Astrocyte (in vitro differentiated cells and primary cell): ENCODE results near the gene CIB2. TPM values are rescaled to one million over a fixed set of nuclear protein-coding genes. Genes with fewer than 3 reads are reported as not detected.

Source experiments
- DNase-seq: peaks from one replicate; pipeline ENCODE4 v3.0.0-alpha.2; 2010; ENCODE audit warnings: low read depth
- FAIRE-seq: peaks from 2 replicates; lab custom pipeline; 2011; peaks lifted over from hg19 to GRCh38; lab: Jason Lieb, UNC
- H2AFZ ChIP-seq: 2 replicates; pipeline ENCODE4 v1.6.0; 2012; ENCODE audit warnings: low read depth, low read length, inconsistent platforms
- H3K27ac ChIP-seq: 2 replicates; pipeline ENCODE4 v1.5.1; 2011; ENCODE audit warnings: low read depth, low read length, inconsistent platforms
- H3K27me3 ChIP-seq: 2 replicates; pipeline ENCODE4 v1.6.0; 2011; ENCODE audit warnings: low read length, inconsistent platforms; ENCODE audit not compliant: insufficient read depth
- H3K36me3 ChIP-seq: 2 replicates; pipeline ENCODE4 v1.5.1; 2011; ENCODE audit warnings: low read length, inconsistent platforms; ENCODE audit not compliant: insufficient read depth
- H3K4me1 ChIP-seq: 2 replicates; pipeline ENCODE4 v1.5.1; 2011; ENCODE audit warnings: low read length, inconsistent platforms; ENCODE audit not compliant: insufficient read depth
- H3K4me2 ChIP-seq: 2 replicates; pipeline ENCODE4 v1.6.0; 2012; ENCODE audit warnings: low read length, inconsistent platforms
- H3K4me3 ChIP-seq: 2 replicates; pipeline ENCODE4 v1.5.1; 2011; ENCODE audit warnings: low read depth, mild to moderate bottlenecking, low read length, inconsistent platforms; ENCODE audit not compliant: insufficient read depth
- H3K79me2 ChIP-seq: 2 replicates; pipeline ENCODE4 v1.6.0; 2012; ENCODE audit warnings: mild to moderate bottlenecking, low read length, inconsistent platforms; ENCODE audit not compliant: insufficient read depth
- H3K9ac ChIP-seq: 2 replicates; pipeline ENCODE4 v1.6.0; 2012; ENCODE audit warnings: mild to moderate bottlenecking, low read length, inconsistent platforms
- H3K9me3 ChIP-seq: 2 replicates; pipeline ENCODE4 v1.5.1; 2012; ENCODE audit warnings: low read depth, mild to moderate bottlenecking, low read length, inconsistent platforms; ENCODE audit not compliant: insufficient read depth
- H4K20me1 ChIP-seq: 2 replicates; pipeline ENCODE4 v1.6.0; 2012; ENCODE audit warnings: low read length, inconsistent platforms; ENCODE audit not compliant: insufficient read depth
- H3K27ac Mint-ChIP-seq: one replicate; pipeline ENCODE4 v1.8.0; 2021; ENCODE audit warnings: mild to moderate bottlenecking, mixed read lengths; ENCODE audit not compliant: unreplicated experiment
- H3K27me3 Mint-ChIP-seq: one replicate; pipeline ENCODE4 v1.8.0; 2021; ENCODE audit warnings: low read depth, mixed read lengths; ENCODE audit not compliant: unreplicated experiment
- H3K36me3 Mint-ChIP-seq: one replicate; pipeline ENCODE4 v1.8.0; 2021; ENCODE audit warnings: low read depth, mixed read lengths; ENCODE audit not compliant: unreplicated experiment
- H3K4me1 Mint-ChIP-seq: one replicate; pipeline ENCODE4 v1.8.0; 2021; ENCODE audit warnings: low read depth, mixed read lengths; ENCODE audit not compliant: unreplicated experiment
- H3K4me3 Mint-ChIP-seq: one replicate; pipeline ENCODE4 v1.8.0; 2021; ENCODE audit warnings: mild to moderate bottlenecking, moderate library complexity, mixed read lengths; ENCODE audit not compliant: unreplicated experiment
- H3K9me3 Mint-ChIP-seq: one replicate; pipeline ENCODE4 v1.8.0; 2021; ENCODE audit warnings: mild to moderate bottlenecking, mixed read lengths; ENCODE audit not compliant: unreplicated experiment
- CTCF ChIP-seq: IDR thresholded peaks from 2 replicates; pipeline ENCODE4 v1.5.1; 2011; ENCODE audit warnings: low read depth, mild to moderate bottlenecking, inconsistent platforms, low read length, moderate library complexity; ENCODE audit not compliant: insufficient read depth
- EZH2 ChIP-seq: IDR thresholded peaks from 2 replicates; pipeline ENCODE4 v1.6.1; 2012; ENCODE audit warnings: mild to moderate bottlenecking, low read length, inconsistent platforms; ENCODE audit not compliant: insufficient read depth
- total RNA-seq: library from RNA; stranded (reverse); gene quantifications from 2 replicates; pipeline ENCODE4 v1.2.1, GENCODE V29; 2021

CIB2 gene
- total RNA-seq, 1 donor from 2014 or later, result 7.4 TPM

- Histone ChIP-seq H2AFZ (no peak overlapping the region), H3K79me2 (peaks cover 94% of the 10 kb centered on the region), H3K4me3 (no peak overlapping the region), H4K20me1 (peaks cover 73% of the 10 kb centered on the region), H3K27ac (no peak overlapping the region), H3K9ac (no peak overlapping the region), H3K27me3 (no peaks in the 10 kb centered on the region), H3K9me3 (no peaks in the 10 kb centered on the region), H3K4me1 (peaks cover 65% of the 10 kb centered on the region), H3K4me2 (peak overlapping the region; percentile 32), H3K36me3 (no peaks in the 10 kb centered on the region)
- H3K4me3 Mint-ChIP-seq, result no peak overlapping the region
- no peak for DNase-seq
- no peak for FAIRE-seq
- TF ChIP-seq CTCF (no peak), EZH2 (no peak)
- H3K36me3 Mint-ChIP-seq, result peaks cover 2% of the 10 kb centered on the region
- peaks cover 69% of the 10 kb centered on the region for H3K4me1 Mint-ChIP-seq
- no peaks in the 10 kb centered on the region for H3K9me3 Mint-ChIP-seq
- peak overlapping the region; percentile 9 for H3K27ac Mint-ChIP-seq
- H3K27me3 Mint-ChIP-seq, result no peaks in the 10 kb centered on the region
Measured at GRCh38 chr15:78070049-78070700, 61.1 kb downstream of the CIB2 start.

- Histone ChIP-seq H2AFZ (no peak overlapping the region), H3K4me1 (peaks cover 67% of the 10 kb centered on the region), H3K27me3 (no peaks in the 10 kb centered on the region), H3K4me3 (no peak overlapping the region), H3K79me2 (peaks cover 92% of the 10 kb centered on the region), H3K4me2 (peak overlapping the region; percentile 32), H3K36me3 (no peaks in the 10 kb centered on the region), H3K27ac (no peak overlapping the region), H3K9me3 (no peaks in the 10 kb centered on the region), H3K9ac (no peak overlapping the region), H4K20me1 (peaks cover 70% of the 10 kb centered on the region)
- Mint-ChIP-seq H3K27ac (no peak overlapping the region), H3K4me3 (no peak overlapping the region), H3K4me1 (peaks cover 69% of the 10 kb centered on the region), H3K9me3 (no peaks in the 10 kb centered on the region), H3K27me3 (no peaks in the 10 kb centered on the region), H3K36me3 (peaks cover 2% of the 10 kb centered on the region)
- no peak for FAIRE-seq
- no peak for TF ChIP-seq EZH2
- TF ChIP-seq CTCF, result no peak
- DNase-seq, result no peak
Measured at GRCh38 chr15:78069462-78070029, 61.7 kb downstream of the CIB2 start.

GRCh38 chr15:78069052-78069414 is 62.2 kb downstream of the CIB2 start:
- Histone ChIP-seq H4K20me1 (peaks cover 71% of the 10 kb centered on the region), H3K4me2 (peak overlapping the region; percentile 51), H3K9me3 (no peaks in the 10 kb centered on the region), H3K27ac (no peak overlapping the region), H3K9ac (peak overlapping the region; percentile 25), H3K36me3 (no peaks in the 10 kb centered on the region), H3K4me1 (peaks cover 67% of the 10 kb centered on the region), H2AFZ (no peak overlapping the region), H3K79me2 (peaks cover 92% of the 10 kb centered on the region), H3K27me3 (no peaks in the 10 kb centered on the region), H3K4me3 (no peak overlapping the region)
- FAIRE-seq, result no peak
- H3K27ac Mint-ChIP-seq, result no peak overlapping the region
- H3K4me3 Mint-ChIP-seq, result no peak overlapping the region
- H3K9me3 Mint-ChIP-seq, result no peaks in the 10 kb centered on the region
- peaks cover 2% of the 10 kb centered on the region for H3K36me3 Mint-ChIP-seq
- no peaks in the 10 kb centered on the region for H3K27me3 Mint-ChIP-seq
- TF ChIP-seq EZH2, result no peak
- TF ChIP-seq CTCF, result no peak
- H3K4me1 Mint-ChIP-seq, result peaks cover 65% of the 10 kb centered on the region
- no peak for DNase-seq
